GM21367 (cell line): ENCODE measurements around the gene SF3B1.
"Not testable (repeated sequence)": the region's sequence is repeated elsewhere in the genome, so short reads cannot be mapped to it uniquely, and the experiment has no call there.

ENCODE experiments used
- ATAC-seq: cut with Tn5 transposase; IDR thresholded peaks from one replicate; pipeline ENCODE4 v1.9.1; 2021; ENCODE audit not compliant: unreplicated experiment

SF3B1 gene

GRCh38 chr2:197383825-197384224, 51.0 kb downstream of the SF3B1 start:
- no peak for ATAC-seq

- ATAC-seq, result no peak
Measured at GRCh38 chr2:197381641-197382040, 53.2 kb downstream of the SF3B1 start.

- ATAC-seq, result not testable (repeated sequence)
Measured at GRCh38 chr2:197379918-197380309, 54.9 kb downstream of the SF3B1 start.

GRCh38 chr2:197379308-197379917, 55.4 kb downstream of the SF3B1 start:
- ATAC-seq, result not testable (repeated sequence)

GRCh38 chr2:197378494-197379307, 56.1 kb downstream of the SF3B1 start:
- no peak for ATAC-seq

GRCh38 chr2:197378086-197378485, 56.7 kb downstream of the SF3B1 start:
- ATAC-seq, result no peak

- ATAC-seq, result no peak
Measured at GRCh38 chr2:197377670-197378069, 57.2 kb downstream of the SF3B1 start.

GRCh38 chr2:197372592-197372991, 62.2 kb downstream of the SF3B1 start:
- no peak for ATAC-seq

GRCh38 chr2:197370664-197371063, 64.2 kb downstream of the SF3B1 start:
- not testable (repeated sequence) for ATAC-seq

- no peak for ATAC-seq
Measured at GRCh38 chr2:197369933-197370320, 64.9 kb downstream of the SF3B1 start.

GRCh38 chr2:197369228-197369932, 65.4 kb downstream of the SF3B1 start:
- no peak for ATAC-seq

- no peak for ATAC-seq
Measured at GRCh38 chr2:197368412-197368811, 66.4 kb downstream of the SF3B1 start.

GRCh38 chr2:197363998-197364397, 70.8 kb downstream of the SF3B1 start:
- no peak for ATAC-seq

GRCh38 chr2:197360744-197361156, 74.1 kb downstream of the SF3B1 start:
- no peak for ATAC-seq

GRCh38 chr2:197359859-197360258, 75.0 kb downstream of the SF3B1 start:
- ATAC-seq, result no peak

- no peak for ATAC-seq
Measured at GRCh38 chr2:197358931-197359330, 75.9 kb downstream of the SF3B1 start.

GRCh38 chr2:197357986-197358385, 76.8 kb downstream of the SF3B1 start:
- ATAC-seq, result no peak

GRCh38 chr2:197356136-197356535, 78.7 kb downstream of the SF3B1 start:
- no peak for ATAC-seq

GRCh38 chr2:197354169-197354558, 80.7 kb downstream of the SF3B1 start:
- ATAC-seq, result no peak

GRCh38 chr2:197353393-197354168, 81.2 kb downstream of the SF3B1 start:
- ATAC-seq, result no peak

GRCh38 chr2:197349699-197350098, 85.1 kb downstream of the SF3B1 start:
- ATAC-seq, result no peak
